Panc1 (cell line): ENCODE results near the gene C4BPA. TPM values are rescaled to one million over a fixed set of nuclear protein-coding genes. Genes with fewer than 3 reads are reported as not detected.

ENCODE experiments used
- ATAC-seq: fragments of 200-7000 bp; cut with Tn5 transposase; 2 replicates; pipeline ENCODE4 v1.9.1; 2020; ENCODE audit warnings: mild to moderate bottlenecking, moderate library complexity
- BruUV-seq: library from RNA; stranded (reverse); fragments of 400-500 nt; replicated peaks from 2 replicates; lab custom pipeline; 2021; lab: Mats Ljungman, UMichigan
- CTCF ChIA-PET: fragments of 300-600 bp; sonication (Branson Sonifier 250); formaldehyde crosslinking; loops from one replicate; lab custom pipeline; 2022; ENCODE audit warnings: antibody characterized with exemption; lab: Charles Lee
- POLR2A ChIA-PET: fragments of 300-600 bp; sonication (Branson Sonifier 250); formaldehyde crosslinking; loops from one replicate; lab custom pipeline; 2022; ENCODE audit warnings: antibody characterized with exemption; lab: Charles Lee
- DNase-seq: peaks from one replicate; pipeline ENCODE4 v3.0.0-alpha.2; 2010; ENCODE audit warnings: low read depth, low spot score
- H3K27ac ChIP-seq: 2 replicates; pipeline ENCODE4 v1.5.1; 2011; ENCODE audit warnings: mild to moderate bottlenecking, low read length, inconsistent platforms
- H3K27me3 ChIP-seq: fragments of 200-500 bp; sonication (Bioruptor generic); 2 replicates; pipeline ENCODE4 v1.6.0; 2014; ENCODE audit warnings: low read length, inconsistent platforms; ENCODE audit not compliant: control insufficient read depth, insufficient read depth
- H3K36me3 ChIP-seq: fragments of 200-500 bp; sonication (Bioruptor generic); 2 replicates; pipeline ENCODE4 v1.5.1; 2014; ENCODE audit warnings: inconsistent platforms, mild to moderate bottlenecking, low read length, moderate library complexity; ENCODE audit not compliant: control insufficient read depth, insufficient read depth
- H3K4me1 ChIP-seq: 2 replicates; pipeline ENCODE4 v1.5.1; 2011; ENCODE audit warnings: inconsistent platforms, mild to moderate bottlenecking, low read length, moderate library complexity; ENCODE audit not compliant: control insufficient read depth, insufficient read depth
- H3K4me3 ChIP-seq, 2 experiments: 2 replicates each; pipeline ENCODE4 v1.5.1; 2011 to 2012; ENCODE audit warnings: low read depth in 2 of 2, low read length in 2 of 2, mild to moderate bottlenecking in 2 of 2, inconsistent platforms in 1 of 2, moderate library complexity in 1 of 2
- H3K9me3 ChIP-seq: fragments of 200-500 bp; sonication (Bioruptor generic); 2 replicates; pipeline ENCODE4 v1.5.1; 2014; ENCODE audit warnings: low read depth, mild to moderate bottlenecking, inconsistent platforms, low read length, moderate library complexity; ENCODE audit not compliant: control insufficient read depth, insufficient read depth
- CTCF ChIP-seq: fragments of 450-650 bp; IDR thresholded peaks from 2 replicates; pipeline ENCODE4 v1.5.1; 2017; ENCODE audit warnings: mild to moderate bottlenecking
- POLR2AphosphoS5 ChIP-seq: IDR thresholded peaks from 2 replicates; pipeline ENCODE4 v1.6.1; 2012; ENCODE audit warnings: mild to moderate bottlenecking, low read depth, low read length, moderate library complexity
- REST ChIP-seq, 2 experiments: IDR thresholded peaks; 2 replicates each; pipeline ENCODE4 v1.6.1; 2011 to 2012; ENCODE audit warnings: low read depth in 2 of 2, control low read depth in 1 of 2, low read length in 1 of 2, mild to moderate bottlenecking in 1 of 2, moderate library complexity in 1 of 2; ENCODE audit not compliant: insufficient read depth in 1 of 2
- SIN3A ChIP-seq: IDR thresholded peaks from 2 replicates; pipeline ENCODE4 v1.6.1; 2012; ENCODE audit warnings: low read depth, mild to moderate bottlenecking, low read length, moderate library complexity, borderline replicate concordance; ENCODE audit not compliant: insufficient read depth
- TCF7L2 ChIP-seq: IDR thresholded peaks from 2 replicates; pipeline ENCODE4 v1.6.1; 2011; ENCODE audit warnings: mild to moderate bottlenecking, low read depth, low read length, inconsistent platforms
- in situ Hi-C: cut with HindIII; loops from 2 replicates; pipeline ENCODE4 v1.10.0; 2016; ENCODE audit warnings: low sequenced_read_pairs, low pct_unique_long_range_greater_than_20kb
- intact Hi-C: fragments of 100-400 bp; cut with micrococcal nuclease; formaldehyde crosslinking; loops from one replicate; pipeline ENCODE4 v1.10.0; 2022; ENCODE audit not compliant: unreplicated experiment
- total RNA-seq: library from RNA; stranded (reverse); gene quantifications from one replicate; pipeline ENCODE4 v1.2.1, GENCODE V29; 2021; ENCODE audit not compliant: unreplicated experiment

The C4BPA gene
- total RNA-seq, 1 experiment from 2014 or later = 0.26 TPM

GRCh38 chr1:207089627-207090355 is 14.2 kb upstream of the C4BPA start:
- H3K36me3 ChIP-seq = no peaks in the 10 kb centered on the region
- peak overlapping the region in 1 of 2 experiments; percentile 16; a peak in 1 of 4 replicates for H3K4me3 ChIP-seq
- in situ Hi-C loops (no loop called here), intact Hi-C loops (no loop called here)
- TF ChIP-seq CTCF = no peak
- no peak for TF ChIP-seq SIN3A
- TF ChIP-seq POLR2AphosphoS5 = no peak
- no peak for TF ChIP-seq REST (IDR thresholded peaks at IDR 0.05; ENCODE audit: insufficient read depth in 1 of 2, low read depth in 2 of 2, low read length in 1 of 2)
- TF ChIP-seq TCF7L2 = no peak
- H3K4me1 ChIP-seq = no peaks in the 10 kb centered on the region
- ATAC-seq (no peak), DNase-seq (no peak)
- H3K27ac ChIP-seq = no peak overlapping the region
- H3K27me3 ChIP-seq = no peaks in the 10 kb centered on the region
- H3K9me3 ChIP-seq = no peaks in the 10 kb centered on the region
- ChIA-PET CTCF (no interaction called here), POLR2A (no interaction called here)
- no TSS peak for BruUV-seq

GRCh38 chr1:207091200-207091908 is 12.7 kb upstream of the C4BPA start:
- no peak overlapping the region for H3K4me3 ChIP-seq
- CTCF ChIA-PET = no interaction called here
- in situ Hi-C loops = no loop called here
- H3K9me3 ChIP-seq = no peaks in the 10 kb centered on the region
- DNase-seq (no peak), ATAC-seq (no peak)
- intact Hi-C loops = no loop called here
- H3K27ac ChIP-seq = no peak overlapping the region
- no peaks in the 10 kb centered on the region for H3K4me1 ChIP-seq
- H3K36me3 ChIP-seq = no peaks in the 10 kb centered on the region
- TF ChIP-seq TCF7L2 = no peak
- no peak for TF ChIP-seq POLR2AphosphoS5
- TF ChIP-seq CTCF = 0 out of 2 replicates have a peak, but pooled peaks have one; percentile 7
- no peak for TF ChIP-seq REST (IDR thresholded peaks at IDR 0.05; ENCODE audit: insufficient read depth in 1 of 2, low read depth in 2 of 2, low read length in 1 of 2)
- no peak for TF ChIP-seq SIN3A
- POLR2A ChIA-PET = no interaction called here
- no peaks in the 10 kb centered on the region for H3K27me3 ChIP-seq
- no TSS peak for BruUV-seq
